GM12872 (cell line): Measurements from ENCODE around the gene UQCRHL.

Experiments used
- TF ChIP-seq, protein P1 (sequence below): IDR thresholded peaks from 3 replicates; pipeline ENCODE4 v1.5.1; 2011; ENCODE audit warnings: low read depth, mild to moderate bottlenecking, low read length, moderate library complexity; ENCODE audit not compliant: insufficient read depth

UQCRHL gene

DNA sequence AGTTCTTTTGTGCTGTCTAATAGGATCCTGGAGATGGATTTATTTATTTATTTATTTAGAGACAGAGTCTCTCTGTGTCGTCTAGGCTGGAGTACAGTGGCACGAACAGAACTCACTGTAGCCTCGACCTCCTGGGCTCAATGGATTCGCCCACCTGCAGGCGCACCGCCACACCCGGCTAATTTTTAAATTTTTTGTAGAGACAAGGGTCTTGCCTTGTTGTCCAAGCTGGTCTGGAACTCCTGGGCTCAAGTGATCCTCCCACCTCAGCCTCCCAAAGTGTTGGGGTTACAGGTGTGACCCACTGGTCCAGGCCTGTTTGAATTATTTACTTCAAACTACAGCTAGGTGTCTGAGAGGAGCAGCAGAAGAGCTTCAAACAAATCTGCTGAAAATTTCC is 30.5 kb upstream of the UQCRHL start:
- TF ChIP-seq, protein P1, sequence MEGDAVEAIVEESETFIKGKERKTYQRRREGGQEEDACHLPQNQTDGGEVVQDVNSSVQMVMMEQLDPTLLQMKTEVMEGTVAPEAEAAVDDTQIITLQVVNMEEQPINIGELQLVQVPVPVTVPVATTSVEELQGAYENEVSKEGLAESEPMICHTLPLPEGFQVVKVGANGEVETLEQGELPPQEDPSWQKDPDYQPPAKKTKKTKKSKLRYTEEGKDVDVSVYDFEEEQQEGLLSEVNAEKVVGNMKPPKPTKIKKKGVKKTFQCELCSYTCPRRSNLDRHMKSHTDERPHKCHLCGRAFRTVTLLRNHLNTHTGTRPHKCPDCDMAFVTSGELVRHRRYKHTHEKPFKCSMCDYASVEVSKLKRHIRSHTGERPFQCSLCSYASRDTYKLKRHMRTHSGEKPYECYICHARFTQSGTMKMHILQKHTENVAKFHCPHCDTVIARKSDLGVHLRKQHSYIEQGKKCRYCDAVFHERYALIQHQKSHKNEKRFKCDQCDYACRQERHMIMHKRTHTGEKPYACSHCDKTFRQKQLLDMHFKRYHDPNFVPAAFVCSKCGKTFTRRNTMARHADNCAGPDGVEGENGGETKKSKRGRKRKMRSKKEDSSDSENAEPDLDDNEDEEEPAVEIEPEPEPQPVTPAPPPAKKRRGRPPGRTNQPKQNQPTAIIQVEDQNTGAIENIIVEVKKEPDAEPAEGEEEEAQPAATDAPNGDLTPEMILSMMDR = no peak

DNA sequence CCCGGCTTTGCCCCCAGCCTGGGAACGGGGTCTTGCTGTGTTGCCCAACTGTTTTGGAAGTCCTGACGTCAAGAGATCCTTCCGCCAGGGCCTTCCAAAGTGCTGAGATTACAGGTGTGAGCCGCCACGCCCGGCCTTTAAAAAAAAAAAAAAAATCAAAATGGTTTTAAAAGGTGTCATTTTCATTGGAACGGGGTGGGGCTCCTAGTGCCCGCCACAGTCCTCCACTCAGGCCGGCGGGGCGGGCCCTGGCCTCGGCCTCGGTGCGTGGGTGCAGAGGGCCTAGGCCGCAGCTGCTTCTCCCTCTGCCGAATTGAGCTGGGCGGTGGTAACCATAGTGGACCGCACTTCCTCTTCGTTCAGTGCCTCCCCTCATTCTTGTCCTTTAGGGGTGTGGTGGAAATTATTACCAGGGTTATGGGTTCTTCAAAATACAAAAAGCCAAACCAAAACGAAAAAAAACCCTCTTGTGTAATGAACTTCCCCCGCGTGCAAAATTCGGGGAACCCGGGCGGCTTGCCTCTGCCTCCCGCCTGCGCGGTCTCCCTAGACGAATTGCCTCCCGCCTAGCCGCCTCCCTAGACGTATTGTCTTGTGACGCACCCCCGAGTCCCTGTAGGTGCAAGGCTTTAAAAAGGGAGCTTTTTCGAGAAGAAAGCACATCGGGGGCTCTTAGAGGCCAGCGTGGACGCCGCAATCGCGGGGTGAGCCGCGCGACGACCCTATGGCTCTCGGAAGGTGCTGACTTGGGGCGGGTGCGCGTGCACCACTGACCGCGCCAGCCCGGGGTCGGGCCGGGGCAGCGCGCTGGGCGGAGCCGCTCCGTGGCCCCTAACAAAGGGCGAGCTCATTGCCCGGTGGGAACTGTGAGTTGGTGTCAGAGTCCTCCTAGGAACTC is 29.6 kb upstream of the UQCRHL start:
- TF ChIP-seq, protein P1 = no peak

DNA sequence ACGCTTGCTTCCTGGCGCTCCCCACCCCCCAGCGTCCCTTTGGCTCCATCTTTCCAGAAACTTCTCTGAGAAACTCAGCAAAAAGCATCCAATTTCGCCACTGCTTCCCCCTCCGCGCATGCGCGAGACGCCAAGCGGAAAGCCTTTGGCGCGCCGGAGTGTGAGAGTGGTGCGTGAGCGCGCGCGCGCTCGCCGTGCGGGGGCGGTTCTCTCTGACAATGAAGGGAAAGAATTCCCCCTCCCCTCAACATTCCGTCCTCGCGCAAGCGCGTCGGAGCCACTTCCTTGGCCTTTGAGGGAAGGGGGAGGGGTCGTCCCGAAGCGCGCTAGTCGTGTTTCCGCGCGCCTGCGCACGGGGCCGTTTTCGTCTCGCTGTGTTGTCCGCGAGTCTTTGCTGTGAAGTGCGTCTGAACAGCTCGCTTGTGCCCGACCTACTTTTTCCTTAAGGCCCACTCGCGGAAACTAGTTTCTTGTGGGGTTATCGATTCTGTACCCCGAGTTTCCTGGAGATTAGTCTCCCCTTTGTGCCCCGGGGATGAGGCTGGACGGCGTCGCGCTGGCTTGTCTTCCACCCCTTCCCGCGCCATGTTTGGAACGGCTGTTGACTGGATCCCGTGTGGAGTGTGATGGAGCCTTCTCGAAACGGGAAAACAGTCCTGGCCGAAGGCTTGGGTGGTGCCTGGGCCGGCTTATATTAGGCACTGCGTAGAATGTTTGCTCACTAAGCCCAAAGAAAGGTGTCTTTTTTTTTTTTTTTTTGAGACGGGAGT is 28.5 kb upstream of the UQCRHL start:
- TF ChIP-seq, protein P1 = no peak

DNA sequence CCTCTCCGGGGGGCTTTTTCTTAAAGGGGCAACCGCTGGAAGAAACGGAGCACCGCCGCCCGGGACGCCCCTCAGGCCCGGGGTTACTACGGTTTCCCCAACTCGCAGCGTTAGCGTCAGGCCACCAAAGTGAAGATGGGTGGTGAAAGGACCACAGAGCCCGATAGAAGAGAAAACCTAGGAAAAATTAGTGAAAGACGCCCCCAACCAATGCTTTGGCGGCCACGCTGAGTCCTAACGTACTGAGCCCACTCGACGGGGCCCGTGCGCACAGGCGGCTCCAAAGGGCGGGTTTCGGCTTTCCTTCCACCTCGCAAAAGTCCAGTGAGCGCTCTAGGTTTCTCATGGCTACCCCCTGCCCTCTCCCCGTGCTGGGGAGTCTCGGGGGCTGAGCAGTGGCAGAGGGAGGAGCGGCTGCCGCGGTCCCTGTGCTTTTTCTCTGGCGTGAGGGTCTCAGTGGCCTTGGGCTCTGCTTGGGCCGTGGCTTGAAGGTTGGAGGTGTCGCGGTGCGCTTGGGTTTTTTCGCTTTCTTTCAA is 27.8 kb upstream of the UQCRHL start:
- TF ChIP-seq, protein P1 = no peak

DNA sequence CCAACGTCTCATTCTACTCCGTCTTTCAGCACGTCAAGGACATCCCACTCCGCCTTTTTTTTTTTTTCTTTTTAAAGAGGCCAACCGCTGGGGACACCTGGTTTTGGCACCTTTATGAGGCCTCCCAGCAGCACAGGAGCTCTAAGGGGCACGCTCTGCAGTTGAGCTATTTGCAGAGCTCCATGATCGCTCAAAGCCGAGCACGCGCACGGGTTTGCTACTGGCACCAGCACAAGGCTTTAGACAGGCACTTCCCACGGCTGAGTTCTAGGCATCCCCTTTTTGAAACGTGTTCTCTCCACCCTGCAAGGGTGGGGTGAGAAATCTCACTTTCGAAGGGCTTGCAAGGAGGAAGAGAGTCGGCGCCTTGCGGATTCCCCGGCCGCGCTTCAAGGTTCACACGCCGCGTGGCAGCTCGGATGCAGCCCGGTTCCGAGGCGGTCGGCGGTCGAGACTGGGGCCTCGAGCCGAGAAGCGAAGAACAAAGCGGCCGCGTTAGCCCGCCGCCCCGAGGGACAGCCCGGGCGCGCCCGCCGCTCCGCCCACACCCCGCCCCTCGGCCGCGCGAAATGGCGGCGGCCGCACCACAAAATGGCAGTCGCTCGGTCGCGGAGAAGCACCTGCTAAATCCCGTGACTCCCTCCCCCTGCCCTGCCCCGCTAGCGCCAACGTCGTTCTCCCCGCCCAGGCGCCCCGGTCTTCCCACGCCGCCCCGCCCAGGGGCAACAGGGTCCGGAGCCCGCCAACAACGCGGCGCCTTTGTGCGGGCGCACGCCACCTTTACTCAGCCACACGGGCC is 27.2 kb upstream of the UQCRHL start:
- TF ChIP-seq, protein P1 = no peak

DNA sequence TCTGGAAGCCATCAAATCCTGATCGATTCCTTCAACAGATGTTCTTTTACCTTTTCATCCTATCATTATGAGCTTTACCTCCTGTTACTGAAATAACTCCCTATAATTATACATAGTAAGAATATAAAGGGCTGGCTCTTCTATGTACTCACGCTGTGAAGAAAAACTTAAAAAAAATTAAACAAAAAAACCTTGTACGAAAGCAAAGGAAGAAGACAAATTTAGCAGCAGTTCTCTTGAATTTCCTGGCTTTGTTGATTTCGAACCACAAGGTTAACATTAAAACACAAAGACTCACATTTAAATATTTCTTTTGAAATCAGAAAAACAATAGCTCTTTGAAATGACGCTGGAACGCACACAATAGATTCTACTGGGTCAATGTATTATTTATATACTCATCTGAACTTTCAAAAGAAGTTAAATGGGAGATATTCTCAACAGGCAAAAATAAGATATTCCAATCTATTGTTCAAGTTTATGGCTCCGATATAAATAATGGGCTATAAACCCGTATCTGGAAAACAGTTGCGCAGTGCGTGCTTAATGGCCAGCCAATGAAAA is 26.5 kb upstream of the UQCRHL start:
- TF ChIP-seq, protein P1 = no peak
